Activated T-cell treated with anti-CD3 and anti-CD28 coated beads, Interleukin-2, amount 50 U/mL, for 72 hours (primary cell): Measurements from ENCODE around the gene HOXB9. TPM values are rescaled to one million over a fixed set of nuclear protein-coding genes. Genes with fewer than 3 reads are reported as not detected.

Experiments
- total RNA-seq, 2 donors: library from RNA; stranded (reverse); gene quantifications; one replicate each; pipeline ENCODE4 v1.2.3, GENCODE V29; 2022

The HOXB9 gene
- total RNA-seq, 2 donors from 2014 or later: 15.0 to 23.0 TPM

Other genes with a start within 250 kb of the HOXB9 start
- 100 to 1,000 TPM in 1 of 2 donors, 10 to 100 TPM in 1; 96.6 to 108 TPM for gene SKAP1, start 196.1 kb downstream of the HOXB9 start, total RNA-seq
- not detected for gene HOXB1, start 95.3 kb downstream of the HOXB9 start, total RNA-seq
- 10 to 100 TPM; 18.1 to 37.7 TPM for gene HOXB2, start 81.2 kb downstream of the HOXB9 start, total RNA-seq
- 1 to 10 TPM; 1.9 to 3.3 TPM for gene HOXB4, start 48.0 kb downstream of the HOXB9 start, total RNA-seq
- gene HOXB3, start 36.1 kb downstream of the HOXB9 start, total RNA-seq: 1 to 10 TPM; 2.9 to 8.1 TPM
- not detected for gene HOXB5, start 32.6 kb downstream of the HOXB9 start, total RNA-seq
- under 1 TPM; 0.24 to 0.51 TPM for gene HOXB6, start 21.4 kb downstream of the HOXB9 start, total RNA-seq
- 1 to 10 TPM; 1.3 to 1.6 TPM for gene HOXB7, start 15.3 kb downstream of the HOXB9 start, total RNA-seq
- not detected for gene HOXB8, start 11.1 kb downstream of the HOXB9 start, total RNA-seq
- not detected for gene PRAC1, start 96.2 kb upstream of the HOXB9 start, total RNA-seq
- not detected for gene PRAC2, start 96.8 kb upstream of the HOXB9 start, total RNA-seq
- not detected for gene HOXB13, start 102.4 kb upstream of the HOXB9 start, total RNA-seq
- not detected for gene TTLL6, start 190.9 kb upstream of the HOXB9 start, total RNA-seq
- gene CALCOCO2, start 204.7 kb upstream of the HOXB9 start, total RNA-seq: 100 to 1,000 TPM in 1 of 2 donors, 10 to 100 TPM in 1; 97.0 to 132 TPM